GM13977 (cell line): ENCODE data around the gene TRIM46.
A peak's percentile ranks its signal among the peaks of the same experiment; 100 is the strongest.

ENCODE experiments used
- DNase-seq: peaks from one replicate; pipeline ENCODE4 v3.0.0; 2012; ENCODE audit warnings: low spot score
- in situ Hi-C: fragments of 300-500 bp; cut with MboI; formaldehyde crosslinking; loops from one replicate; pipeline ENCODE4 v1.12.0; 2022; ENCODE audit warnings: low sequenced_read_pairs, low pct_unique_long_range_greater_than_20kb, mixed read lengths, inconsistent platforms; ENCODE audit not compliant: unreplicated experiment
- TF ChIP-seq, protein P1 (sequence below): IDR thresholded peaks from 2 replicates; pipeline ENCODE4 v1.5.1; 2012; ENCODE audit warnings: mild to moderate bottlenecking, control low read depth; ENCODE audit not compliant: insufficient read depth; ENCODE audit errors: extremely low read depth, missing control alignments

Gene TRIM46

DNA sequence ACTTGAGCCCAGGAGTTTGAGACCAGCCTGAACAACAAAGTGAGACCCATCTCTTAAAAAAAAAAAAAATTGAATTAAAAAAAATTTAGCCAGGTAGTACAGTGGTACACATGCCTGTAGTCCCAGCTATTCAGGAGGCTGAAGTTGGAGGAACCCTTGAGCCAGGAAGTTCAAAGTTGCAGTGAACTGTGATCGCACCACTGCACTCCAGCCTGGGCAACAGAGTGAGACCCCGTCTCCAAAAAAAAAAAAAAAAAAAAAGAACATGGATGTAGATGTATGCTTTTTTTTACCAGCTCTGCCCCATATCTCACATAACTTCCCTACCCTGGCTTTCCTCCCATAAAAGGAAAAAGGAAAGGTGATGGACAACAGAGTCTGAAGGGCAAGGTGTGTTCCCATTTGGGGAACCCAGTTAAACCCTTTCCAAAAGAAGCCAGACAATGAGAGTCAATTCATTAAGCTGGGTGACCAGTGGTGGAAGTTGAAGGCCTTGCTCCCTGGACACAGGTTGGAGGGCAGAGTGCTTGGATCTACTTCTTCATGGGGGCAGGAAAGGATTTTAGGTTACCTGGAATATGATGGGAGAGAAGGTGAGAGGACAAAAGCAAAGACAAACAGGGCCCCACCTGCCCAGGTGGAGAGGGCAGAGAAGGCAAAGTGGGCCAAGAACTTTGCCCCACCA, 3.4 kb upstream of the TRIM46 start:
- in situ Hi-C loops: no loop called here
- TF ChIP-seq, protein P1, sequence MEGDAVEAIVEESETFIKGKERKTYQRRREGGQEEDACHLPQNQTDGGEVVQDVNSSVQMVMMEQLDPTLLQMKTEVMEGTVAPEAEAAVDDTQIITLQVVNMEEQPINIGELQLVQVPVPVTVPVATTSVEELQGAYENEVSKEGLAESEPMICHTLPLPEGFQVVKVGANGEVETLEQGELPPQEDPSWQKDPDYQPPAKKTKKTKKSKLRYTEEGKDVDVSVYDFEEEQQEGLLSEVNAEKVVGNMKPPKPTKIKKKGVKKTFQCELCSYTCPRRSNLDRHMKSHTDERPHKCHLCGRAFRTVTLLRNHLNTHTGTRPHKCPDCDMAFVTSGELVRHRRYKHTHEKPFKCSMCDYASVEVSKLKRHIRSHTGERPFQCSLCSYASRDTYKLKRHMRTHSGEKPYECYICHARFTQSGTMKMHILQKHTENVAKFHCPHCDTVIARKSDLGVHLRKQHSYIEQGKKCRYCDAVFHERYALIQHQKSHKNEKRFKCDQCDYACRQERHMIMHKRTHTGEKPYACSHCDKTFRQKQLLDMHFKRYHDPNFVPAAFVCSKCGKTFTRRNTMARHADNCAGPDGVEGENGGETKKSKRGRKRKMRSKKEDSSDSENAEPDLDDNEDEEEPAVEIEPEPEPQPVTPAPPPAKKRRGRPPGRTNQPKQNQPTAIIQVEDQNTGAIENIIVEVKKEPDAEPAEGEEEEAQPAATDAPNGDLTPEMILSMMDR: no peak
- DNase-seq: no peak

DNA sequence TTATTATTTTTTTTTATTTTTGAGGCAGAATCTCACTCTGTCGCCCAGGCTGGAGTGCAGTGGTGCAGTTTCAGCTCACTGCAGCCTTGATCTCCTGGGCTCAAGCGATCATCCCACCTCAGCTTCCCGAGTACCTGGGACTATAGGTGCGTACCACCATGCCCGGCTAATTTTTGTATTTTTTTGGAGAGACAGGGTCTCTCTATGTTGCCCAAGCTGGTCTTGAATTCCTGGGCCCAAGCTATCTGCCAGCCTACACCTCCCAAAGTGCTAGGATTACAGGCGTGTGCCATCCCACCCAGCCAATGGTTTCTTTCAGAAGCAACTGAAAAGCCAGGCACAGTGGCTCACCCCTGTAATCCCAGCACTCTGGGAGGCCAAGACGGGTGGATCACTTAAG, 2.8 kb upstream of the TRIM46 start:
- no peak for DNase-seq
- TF ChIP-seq, protein P1: no peak
- in situ Hi-C loops: no loop called here

DNA sequence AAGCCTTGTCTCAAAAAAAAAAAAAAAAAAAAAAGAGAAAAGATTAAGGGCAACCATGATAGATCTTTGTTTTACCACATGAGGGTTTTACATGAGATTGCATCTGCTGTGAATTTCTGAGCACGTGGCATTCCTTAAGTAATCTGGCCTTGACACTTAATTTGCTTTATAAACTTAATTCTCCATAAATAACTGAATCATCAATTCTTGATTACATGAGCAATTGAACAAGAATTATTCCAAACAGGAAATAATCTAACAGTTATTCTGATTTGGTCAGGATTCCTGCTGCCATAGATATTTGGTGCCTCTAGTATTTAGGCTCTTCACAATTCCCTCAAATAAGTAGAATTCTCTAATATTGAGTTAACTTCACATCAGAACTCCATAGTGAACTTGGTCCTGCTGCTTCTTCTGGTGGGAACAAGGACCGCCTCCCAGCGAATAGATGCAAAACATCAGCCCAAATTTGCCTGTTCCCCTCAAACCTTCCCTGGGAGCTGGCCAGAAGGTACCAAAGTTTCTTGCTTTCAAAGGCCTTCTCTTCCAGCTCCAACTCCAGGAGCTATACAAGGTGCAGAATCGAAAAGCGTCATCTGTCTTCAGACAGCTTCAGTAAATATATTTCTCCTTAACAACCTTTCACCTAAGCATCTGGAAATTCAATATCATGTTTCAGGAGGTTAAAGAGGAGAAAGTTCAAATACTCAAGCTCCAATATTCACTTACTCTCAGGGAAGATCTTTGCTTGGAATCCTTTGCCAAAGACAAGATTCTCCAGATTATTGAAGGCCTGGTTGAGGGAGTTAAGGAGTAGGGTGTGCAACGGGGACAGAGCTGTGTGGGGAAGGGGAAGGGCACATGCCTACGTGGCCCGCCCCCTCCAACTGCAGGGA, 1.6 kb upstream of the TRIM46 start:
- TF ChIP-seq, protein P1: no peak
- in situ Hi-C loops: no loop called here

DNA sequence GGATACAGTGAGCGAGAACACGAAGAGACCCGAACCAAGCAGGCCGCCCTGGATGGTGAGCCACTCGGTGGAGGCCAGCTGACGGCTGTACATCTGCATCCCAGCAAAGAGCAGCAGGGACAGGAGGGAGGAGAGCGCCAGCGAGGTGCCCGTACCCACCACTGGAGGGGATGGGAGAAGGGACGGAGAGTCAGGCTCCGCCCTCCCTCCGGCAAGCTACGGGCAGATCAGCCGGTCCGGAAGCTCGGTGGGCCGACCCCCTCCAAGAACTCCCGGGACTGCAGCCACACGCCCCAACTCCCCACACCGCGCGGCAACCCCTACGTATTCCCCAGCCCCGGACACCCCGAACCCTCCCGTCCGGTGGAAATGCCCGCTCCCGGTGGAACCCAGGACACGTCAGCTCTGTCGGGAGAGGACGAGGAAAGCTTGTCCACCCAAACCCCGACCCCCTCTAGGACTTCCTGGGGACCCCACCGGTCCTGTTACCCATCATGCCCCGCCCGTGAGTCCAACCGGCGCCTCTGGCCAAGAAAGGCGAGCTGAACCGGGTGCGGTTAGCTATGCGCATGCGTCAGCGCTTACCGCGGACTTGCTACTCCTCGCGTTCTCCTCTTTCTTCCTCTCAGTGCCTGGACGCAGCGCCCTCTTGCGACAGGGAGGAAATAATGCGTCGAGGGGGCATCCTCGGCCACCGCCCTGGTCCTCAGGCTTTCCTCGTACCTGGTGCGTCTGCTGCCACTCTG, 744 bp upstream of the TRIM46 start, which contains the start of gene KRTCAP2:
KRTCAP2 (minus strand) TSS at position 573 of the 746 bp plus-strand sequence; CDS start at position 493, 80 bp downstream.
- DNase-seq: peak; percentile 98
- in situ Hi-C loops: no loop called here
- TF ChIP-seq, protein P1: peak; percentile 95

More for the DNA sequence above, 1.6 kb upstream of the TRIM46 start:
- no peak for DNase-seq

DNA sequence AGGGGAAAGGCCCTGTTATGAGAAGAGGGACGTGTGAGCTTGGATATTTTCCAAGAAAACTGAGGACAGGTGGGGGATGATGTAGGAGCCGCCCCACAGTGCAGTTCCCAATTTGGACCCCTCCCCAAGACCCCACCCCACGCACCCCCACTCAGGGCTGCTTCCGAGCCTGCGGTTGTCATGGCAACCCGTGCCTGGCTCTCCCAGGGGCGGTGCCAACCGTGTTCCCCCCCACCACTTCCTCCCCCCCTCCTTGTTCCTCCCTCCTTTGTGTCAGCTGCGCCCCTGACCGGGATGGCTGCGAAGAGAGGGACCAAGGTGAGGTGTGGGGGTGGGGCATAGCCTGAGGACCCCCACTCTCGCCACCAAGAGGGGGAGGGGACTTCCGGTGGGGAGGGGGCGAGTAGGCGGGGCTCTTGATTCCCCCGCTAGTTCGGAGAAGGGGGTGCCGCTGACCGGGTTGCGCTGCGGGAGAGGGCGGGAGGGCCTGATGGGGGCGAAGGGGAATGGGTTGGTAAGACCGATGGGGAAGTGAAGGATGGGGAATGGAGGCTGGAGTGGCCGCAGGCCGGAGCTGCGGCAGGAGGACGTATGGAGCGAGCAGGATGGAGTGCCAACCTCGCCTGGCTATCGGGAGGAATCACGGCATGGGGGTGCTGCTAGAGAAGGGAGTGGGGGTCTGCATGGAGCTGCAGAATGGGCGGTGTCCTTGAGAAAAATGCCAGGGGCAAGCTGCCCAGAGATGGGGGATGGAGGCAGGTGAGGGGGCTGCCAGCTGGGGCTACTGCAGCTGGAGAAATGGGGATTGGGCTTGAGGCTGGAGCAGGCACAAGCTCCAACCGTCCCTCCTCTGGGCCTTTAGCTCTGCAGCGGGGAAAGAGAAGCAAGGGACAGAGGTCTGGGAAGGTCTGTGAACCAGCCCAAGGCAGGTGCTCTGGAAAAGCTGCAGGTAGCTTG, 953 bp downstream of the TRIM46 start:
- TF ChIP-seq, protein P1: no peak
- in situ Hi-C loops: no loop called here
- DNase-seq: peak; percentile 53
